GM21717 (cell line): ENCODE data around the gene SGMS1.

Experiments used
- ATAC-seq: cut with Tn5 transposase; IDR thresholded peaks from one replicate; pipeline ENCODE4 v1.9.1; 2021; ENCODE audit warnings: mild to moderate bottlenecking, moderate library complexity; ENCODE audit not compliant: unreplicated experiment

The SGMS1 gene

GRCh38 chr10:50613726-50614443, 9.9 kb downstream of the SGMS1 start:
- ATAC-seq, result no peak

GRCh38 chr10:50613150-50613549, 10.6 kb downstream of the SGMS1 start:
- ATAC-seq, result peak; percentile 49

- no peak for ATAC-seq
Observed at GRCh38 chr10:50610368-50610767, 13.4 kb downstream of the SGMS1 start.

GRCh38 chr10:50607356-50607925, 16.3 kb downstream of the SGMS1 start:
- no peak for ATAC-seq

GRCh38 chr10:50605951-50606270, 17.8 kb downstream of the SGMS1 start:
- no peak for ATAC-seq

GRCh38 chr10:50605269-50605950, 18.3 kb downstream of the SGMS1 start:
- ATAC-seq, result peak; percentile 83

- ATAC-seq, result no peak
Observed at GRCh38 chr10:50604809-50605208, 18.9 kb downstream of the SGMS1 start.

GRCh38 chr10:50604049-50604640, 19.6 kb downstream of the SGMS1 start:
- ATAC-seq, result peak; percentile 72

- no peak for ATAC-seq
Observed at GRCh38 chr10:50603151-50603850, 20.5 kb downstream of the SGMS1 start.

GRCh38 chr10:50601974-50602373, 21.8 kb downstream of the SGMS1 start:
- no peak for ATAC-seq

GRCh38 chr10:50600831-50601477, 22.8 kb downstream of the SGMS1 start:
- ATAC-seq, result no peak

GRCh38 chr10:50600286-50600685, 23.5 kb downstream of the SGMS1 start:
- no peak for ATAC-seq

GRCh38 chr10:50596897-50597296, 26.9 kb downstream of the SGMS1 start:
- no peak for ATAC-seq

GRCh38 chr10:50596456-50596855, 27.3 kb downstream of the SGMS1 start:
- ATAC-seq, result no peak

GRCh38 chr10:50595785-50596184, 28.0 kb downstream of the SGMS1 start:
- ATAC-seq, result no peak

GRCh38 chr10:50593523-50594376, 30.0 kb downstream of the SGMS1 start:
- ATAC-seq, result no peak

GRCh38 chr10:50592961-50593418, 30.8 kb downstream of the SGMS1 start:
- ATAC-seq, result no peak

- ATAC-seq, result no peak
Observed at GRCh38 chr10:50590935-50591334, 32.8 kb downstream of the SGMS1 start.

- ATAC-seq, result no peak
Observed at GRCh38 chr10:50586740-50587088, 37.0 kb downstream of the SGMS1 start.
